ENCODE results near the gene STEAP1B.
"Not testable (repeated sequence)": the region's sequence is repeated elsewhere in the genome, so short reads cannot be mapped to it uniquely, and the experiment has no call there.

Gene STEAP1B

DNA sequence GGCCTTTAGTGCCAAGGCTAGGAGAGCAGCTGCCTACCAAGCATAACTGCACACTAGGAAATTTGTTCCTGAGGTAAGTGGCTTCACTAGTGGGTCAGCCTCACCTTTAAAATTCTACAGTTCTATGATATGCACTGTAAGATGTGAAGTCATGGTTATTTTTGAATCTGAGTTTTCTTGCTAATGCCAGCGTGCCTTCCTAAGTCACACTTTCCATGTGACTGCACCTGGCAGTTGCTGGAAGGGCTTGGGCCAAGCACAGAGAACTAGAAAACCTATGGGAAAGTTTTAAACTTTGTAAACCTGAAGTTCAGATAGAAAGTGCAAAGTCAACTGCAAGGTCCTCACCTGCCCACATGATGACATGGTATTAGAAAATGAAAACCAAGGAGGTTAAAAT is 42.5 kb downstream of the STEAP1B start:
- no peak for DNase-seq (ENCODE audit: low read depth)
- TF ChIP-seq CTCF (IDR thresholded peaks at IDR 0.05; ENCODE audit: insufficient read depth, low read depth, low read length, missing control alignments), result no peak
- H3K4me3 ChIP-seq (ENCODE audit: low read depth, low read length), result no peak overlapping the region

DNA sequence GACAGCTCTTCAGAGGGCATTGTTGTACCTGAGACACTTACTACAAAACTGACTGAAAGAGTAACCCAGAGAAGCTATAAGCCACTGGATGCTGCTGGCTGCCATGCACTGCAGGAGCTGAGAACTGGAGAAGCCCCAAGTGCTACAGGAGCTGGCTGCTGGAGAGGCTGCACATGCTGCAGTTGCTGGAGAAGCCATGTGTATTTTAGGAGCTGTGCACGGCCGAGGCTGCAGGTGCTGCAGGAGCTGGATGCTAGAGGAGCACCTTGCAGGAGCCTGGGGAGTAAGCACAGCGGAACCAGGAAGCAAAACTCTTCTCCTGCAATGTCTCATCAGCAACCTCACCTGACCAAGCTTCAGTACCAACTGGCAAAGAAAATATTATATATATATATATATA is 45.5 kb downstream of the STEAP1B start:
- TF ChIP-seq CTCF (IDR thresholded peaks at IDR 0.05; ENCODE audit: insufficient read depth, low read depth, low read length, missing control alignments), result no peak

DNA sequence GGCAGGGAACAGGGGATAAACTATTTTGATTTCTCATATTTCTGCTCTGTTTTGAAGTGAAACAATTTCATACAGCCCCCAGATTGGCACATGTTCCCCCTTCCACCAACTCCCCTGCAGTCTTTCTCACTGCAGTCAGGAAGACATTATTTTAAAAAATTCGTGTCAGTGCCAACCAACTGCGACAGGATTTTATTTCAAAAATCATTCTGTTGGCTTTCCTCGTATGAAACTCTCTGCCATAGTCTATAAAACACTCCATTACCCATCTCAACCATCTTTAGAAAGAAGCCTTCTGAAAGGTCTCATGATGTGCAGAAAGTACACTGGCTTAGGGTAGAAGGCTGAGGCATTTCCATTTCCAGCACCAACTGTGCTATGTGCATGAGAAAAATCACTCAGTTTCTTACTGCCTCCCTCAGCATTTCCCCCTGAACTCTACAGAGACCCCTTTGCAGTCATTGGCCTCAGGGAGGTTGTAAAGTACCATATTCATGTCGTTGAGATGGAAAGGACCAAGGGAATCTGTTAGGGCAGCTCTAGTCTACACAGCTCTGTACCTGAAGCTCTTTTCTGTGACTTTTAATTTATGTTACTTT is 46.9 kb downstream of the STEAP1B start:
- no peak for DNase-seq (ENCODE audit: low read depth)
- TF ChIP-seq CTCF (IDR thresholded peaks at IDR 0.05; ENCODE audit: insufficient read depth, low read depth, low read length, missing control alignments), result no peak
- no peak overlapping the region for H3K4me3 ChIP-seq (ENCODE audit: low read depth, low read length)

More for the DNA sequence above, 45.5 kb downstream of the STEAP1B start:
- H3K4me3 ChIP-seq (ENCODE audit: low read depth, low read length), result no peak overlapping the region
- no peak for DNase-seq (ENCODE audit: low read depth)

DNA sequence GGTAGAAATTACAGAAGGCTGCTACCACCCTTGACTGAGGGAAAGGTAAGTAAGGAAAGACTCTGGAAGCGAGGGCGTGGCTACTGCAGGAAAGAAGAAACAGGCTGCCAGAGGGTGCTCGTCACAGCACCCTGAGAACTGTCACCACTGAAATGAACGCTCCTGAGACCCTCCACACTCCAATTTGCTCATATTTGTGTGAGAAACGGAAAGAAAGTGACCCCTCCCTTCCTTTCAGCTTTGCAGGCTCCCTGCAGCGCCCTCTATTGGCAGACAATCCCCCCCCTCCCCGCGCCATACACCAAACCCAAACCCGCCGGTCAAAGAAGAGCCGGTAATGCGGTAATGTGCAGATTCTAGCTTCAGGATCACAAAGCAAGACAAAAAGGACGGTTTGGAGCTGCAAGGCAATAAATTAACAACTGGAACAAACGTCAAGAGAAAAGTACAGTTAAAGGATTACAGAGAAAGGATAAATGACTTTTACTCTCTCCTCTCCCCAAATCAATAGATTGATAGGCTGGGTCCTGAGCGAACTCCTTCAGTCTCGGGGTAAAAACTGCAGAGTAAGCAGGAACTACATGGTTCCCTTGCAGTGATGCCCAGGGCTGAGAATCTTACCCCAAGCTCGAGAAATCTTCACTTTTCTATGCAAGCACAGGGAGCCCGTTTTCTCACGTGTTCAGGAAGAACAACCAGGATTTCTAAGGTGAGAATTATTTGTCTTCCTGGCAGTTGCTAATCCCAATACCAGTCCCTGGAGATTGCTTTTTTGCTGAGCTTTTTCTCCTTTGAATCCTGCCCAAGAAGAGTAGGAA is 47.6 kb downstream of the STEAP1B start:
- peak overlapping the region; percentile 43 for H3K4me3 ChIP-seq (ENCODE audit: low read depth, low read length)
- peak; percentile 75 for DNase-seq (ENCODE audit: low read depth)
- TF ChIP-seq CTCF (IDR thresholded peaks at IDR 0.05; ENCODE audit: insufficient read depth, low read depth, low read length, missing control alignments), result peak; percentile 84

DNA sequence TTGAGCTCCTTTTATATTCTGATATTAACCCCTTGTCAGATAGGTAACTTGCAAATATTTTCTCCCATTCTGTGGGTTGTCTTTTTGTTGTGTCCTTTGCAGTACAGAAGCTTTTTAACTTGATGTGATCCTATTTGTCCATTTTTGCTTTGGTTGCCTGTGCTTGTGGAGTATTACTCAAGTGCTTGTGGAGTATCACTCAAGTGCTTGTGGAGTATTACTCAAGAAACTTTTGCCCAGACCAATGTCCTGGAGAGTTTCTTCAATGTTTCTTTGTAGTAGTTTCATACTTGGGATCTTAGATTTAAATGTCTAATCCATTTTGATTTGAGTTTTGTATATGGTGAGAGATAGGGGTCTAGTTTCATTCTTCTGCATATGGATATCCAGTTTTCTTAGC is 50.0 kb downstream of the STEAP1B start:
- not testable (repeated sequence) for DNase-seq (ENCODE audit: low read depth); H3K4me3 ChIP-seq (ENCODE audit: low read depth, low read length)

GRCh38 chr7:22447762-22448161 is 52.2 kb downstream of the STEAP1B start:
- no peak overlapping the region for H3K4me3 ChIP-seq (ENCODE audit: low read depth, low read length)
- DNase-seq (ENCODE audit: low read depth), result peak; percentile 90
- TF ChIP-seq CTCF (IDR thresholded peaks at IDR 0.05; ENCODE audit: insufficient read depth, low read depth, low read length, missing control alignments), result no peak

- peak; percentile 60 for DNase-seq (ENCODE audit: low read depth)
- TF ChIP-seq CTCF (IDR thresholded peaks at IDR 0.05; ENCODE audit: insufficient read depth, low read depth, low read length, missing control alignments), result no peak
- no peak overlapping the region for H3K4me3 ChIP-seq (ENCODE audit: low read depth, low read length)
Measured at GRCh38 chr7:22447008-22447407, 53.0 kb downstream of the STEAP1B start.
